Measurements from ENCODE around the gene SEMA3B.

Gene SEMA3B
- total RNA-seq: 1.6 to 5.2 (median 4.6) reads per million in 3 donors

DNA sequence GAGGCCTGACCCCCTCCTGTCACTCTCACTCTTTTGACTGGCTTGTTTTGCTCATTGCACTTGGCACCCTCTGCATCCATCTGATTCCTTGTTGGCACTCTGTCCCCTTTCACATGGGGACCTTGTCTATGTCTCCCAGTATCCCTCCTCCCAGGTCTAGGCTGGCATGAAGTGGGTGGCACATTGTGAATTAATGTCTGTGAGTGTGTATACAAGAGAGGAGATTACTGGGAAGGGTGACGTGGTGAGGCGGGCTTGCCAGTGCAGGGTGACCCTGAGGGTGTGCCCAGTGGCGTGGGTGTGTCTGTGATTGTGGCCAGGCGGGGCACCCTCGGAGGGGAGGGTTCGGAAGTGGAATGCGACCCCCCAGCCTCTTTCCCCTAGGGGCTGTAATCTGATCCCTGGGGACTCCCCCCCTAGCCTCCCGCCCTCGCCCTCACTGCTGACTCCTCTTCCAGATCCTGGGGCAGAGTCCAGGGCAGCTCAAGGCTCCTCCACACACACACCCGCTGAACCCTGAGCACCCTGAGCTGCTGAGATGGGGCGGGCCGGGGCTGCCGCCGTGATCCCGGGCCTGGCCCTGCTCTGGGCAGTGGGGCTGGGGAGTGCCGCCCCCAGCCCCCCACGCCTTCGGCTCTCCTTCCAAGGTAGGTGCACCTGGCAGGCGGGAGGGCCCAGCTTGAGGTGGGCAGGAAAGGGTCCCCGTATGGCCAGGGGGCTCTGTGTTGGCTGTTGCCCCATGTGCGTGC lies at the start of gene SEMA3B:
Gene SEMA3B (plus strand): TSS at position 445 of the 749 bp plus-strand sequence. CDS start 94 bp downstream, at position 539.
- Histone ChIP-seq H3K4me3 (ENCODE audit: insufficient read depth, low read depth, low read length, poor library complexity, severe bottlenecking) (no peak within 1 kb of the TSS), H3K36me3 (ENCODE audit: control insufficient read depth, insufficient read depth, low read length) (no peaks in the 10 kb centered on the region), H3K4me1 (ENCODE audit: control insufficient read depth, insufficient read depth, low read length, poor library complexity, severe bottlenecking) (peaks cover 8% of the 10 kb centered on the region), H3K27me3 (replicated peaks; ENCODE audit: control insufficient read depth, insufficient read depth, low read length, poor library complexity, severe bottlenecking) (peaks cover 14% of the 10 kb centered on the region), H3K9me3 (ENCODE audit: control insufficient read depth, low read length) (no peaks in the 10 kb centered on the region), H3K27ac (ENCODE audit: insufficient read depth, low read length, poor library complexity, severe bottlenecking) (no peak within 1 kb of the TSS)
- no peak for DNase-seq

DNA sequence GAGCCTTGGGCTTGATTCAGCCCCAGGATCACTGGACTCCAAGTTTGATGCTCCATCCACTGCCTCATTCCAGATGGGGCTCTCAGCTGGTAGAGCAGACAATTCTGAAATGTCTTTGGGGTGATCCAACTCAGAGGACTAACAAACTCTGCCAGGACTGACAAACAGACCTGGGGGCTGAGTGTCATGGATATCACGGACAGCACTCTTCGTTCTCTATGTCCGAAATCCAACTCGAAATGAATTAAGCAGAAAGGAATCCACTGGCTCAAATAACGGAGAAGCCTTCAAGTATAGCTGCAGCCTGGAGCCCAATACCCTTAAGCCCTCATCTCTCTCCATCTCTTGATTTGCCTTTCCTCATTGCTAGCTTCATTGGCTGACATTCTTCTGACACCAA lies 49.7 kb upstream of the SEMA3B start:
- DNase-seq: no peak
- no peak overlapping the region for H3K4me3 ChIP-seq (ENCODE audit: insufficient read depth, low read depth, low read length, poor library complexity, severe bottlenecking)
- no peaks in the 10 kb centered on the region for H3K27me3 ChIP-seq (replicated peaks; ENCODE audit: control insufficient read depth, insufficient read depth, low read length, poor library complexity, severe bottlenecking)
- H3K9me3 ChIP-seq (ENCODE audit: control insufficient read depth, low read length): no peaks in the 10 kb centered on the region
- H3K36me3 ChIP-seq (ENCODE audit: control insufficient read depth, insufficient read depth, low read length): no peaks in the 10 kb centered on the region
- H3K27ac ChIP-seq (ENCODE audit: insufficient read depth, low read length, poor library complexity, severe bottlenecking): no peak overlapping the region
- no peaks in the 10 kb centered on the region for H3K4me1 ChIP-seq (ENCODE audit: control insufficient read depth, insufficient read depth, low read length, poor library complexity, severe bottlenecking)

DNA sequence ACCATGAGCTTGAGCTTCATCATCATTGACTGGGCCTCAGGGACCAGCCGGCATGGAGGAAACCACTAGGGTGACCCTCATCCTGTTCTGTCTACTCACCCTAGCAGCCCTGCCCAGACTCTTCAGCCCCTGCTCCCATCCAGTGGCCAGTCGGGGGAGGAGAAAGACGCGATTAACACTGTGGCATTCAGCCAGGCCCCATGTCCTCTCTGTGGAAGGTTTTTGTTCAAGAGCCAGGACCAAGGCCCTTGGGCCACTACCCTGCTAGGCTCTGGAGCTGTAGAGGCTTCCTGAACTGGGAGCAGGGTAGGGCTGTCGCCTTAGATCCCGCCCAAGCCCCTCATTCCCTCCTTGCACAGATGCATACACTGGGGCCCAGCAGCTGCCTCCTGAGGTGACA lies 48.8 kb upstream of the SEMA3B start:
- H3K4me3 ChIP-seq (ENCODE audit: insufficient read depth, low read depth, low read length, poor library complexity, severe bottlenecking): no peak overlapping the region
- DNase-seq: no peak
- H3K36me3 ChIP-seq (ENCODE audit: control insufficient read depth, insufficient read depth, low read length): no peaks in the 10 kb centered on the region
- H3K4me1 ChIP-seq (ENCODE audit: control insufficient read depth, insufficient read depth, low read length, poor library complexity, severe bottlenecking): no peaks in the 10 kb centered on the region
- H3K9me3 ChIP-seq (ENCODE audit: control insufficient read depth, low read length): no peaks in the 10 kb centered on the region
- no peaks in the 10 kb centered on the region for H3K27me3 ChIP-seq (replicated peaks; ENCODE audit: control insufficient read depth, insufficient read depth, low read length, poor library complexity, severe bottlenecking)
- H3K27ac ChIP-seq (ENCODE audit: insufficient read depth, low read length, poor library complexity, severe bottlenecking): no peak overlapping the region

DNA sequence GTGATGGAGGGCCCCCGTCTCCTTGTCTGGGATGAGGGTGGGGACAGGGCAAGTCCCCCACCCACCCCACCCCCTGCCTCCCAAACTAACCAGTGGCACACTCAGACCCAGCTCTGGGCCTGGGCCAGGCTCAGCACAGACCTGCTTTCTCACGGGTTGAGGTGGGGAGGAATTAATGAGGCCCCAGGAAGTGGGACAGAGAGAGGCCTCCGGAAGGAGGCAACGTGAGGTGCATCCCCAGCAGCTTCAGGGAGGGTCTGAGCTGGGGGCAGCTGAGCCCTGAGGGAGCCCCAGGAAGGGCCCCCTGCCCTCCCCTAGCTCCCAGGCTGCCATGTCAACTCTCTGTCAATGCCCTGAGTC lies 47.9 kb upstream of the SEMA3B start:
- H3K9me3 ChIP-seq (ENCODE audit: control insufficient read depth, low read length): no peaks in the 10 kb centered on the region
- H3K4me1 ChIP-seq (ENCODE audit: control insufficient read depth, insufficient read depth, low read length, poor library complexity, severe bottlenecking): peaks cover 3% of the 10 kb centered on the region
- no peak for DNase-seq
- no peaks in the 10 kb centered on the region for H3K27me3 ChIP-seq (replicated peaks; ENCODE audit: control insufficient read depth, insufficient read depth, low read length, poor library complexity, severe bottlenecking)
- H3K36me3 ChIP-seq (ENCODE audit: control insufficient read depth, insufficient read depth, low read length): no peaks in the 10 kb centered on the region
- no peak overlapping the region for H3K4me3 ChIP-seq (ENCODE audit: insufficient read depth, low read depth, low read length, poor library complexity, severe bottlenecking)
- H3K27ac ChIP-seq (ENCODE audit: insufficient read depth, low read length, poor library complexity, severe bottlenecking): no peak overlapping the region

DNA sequence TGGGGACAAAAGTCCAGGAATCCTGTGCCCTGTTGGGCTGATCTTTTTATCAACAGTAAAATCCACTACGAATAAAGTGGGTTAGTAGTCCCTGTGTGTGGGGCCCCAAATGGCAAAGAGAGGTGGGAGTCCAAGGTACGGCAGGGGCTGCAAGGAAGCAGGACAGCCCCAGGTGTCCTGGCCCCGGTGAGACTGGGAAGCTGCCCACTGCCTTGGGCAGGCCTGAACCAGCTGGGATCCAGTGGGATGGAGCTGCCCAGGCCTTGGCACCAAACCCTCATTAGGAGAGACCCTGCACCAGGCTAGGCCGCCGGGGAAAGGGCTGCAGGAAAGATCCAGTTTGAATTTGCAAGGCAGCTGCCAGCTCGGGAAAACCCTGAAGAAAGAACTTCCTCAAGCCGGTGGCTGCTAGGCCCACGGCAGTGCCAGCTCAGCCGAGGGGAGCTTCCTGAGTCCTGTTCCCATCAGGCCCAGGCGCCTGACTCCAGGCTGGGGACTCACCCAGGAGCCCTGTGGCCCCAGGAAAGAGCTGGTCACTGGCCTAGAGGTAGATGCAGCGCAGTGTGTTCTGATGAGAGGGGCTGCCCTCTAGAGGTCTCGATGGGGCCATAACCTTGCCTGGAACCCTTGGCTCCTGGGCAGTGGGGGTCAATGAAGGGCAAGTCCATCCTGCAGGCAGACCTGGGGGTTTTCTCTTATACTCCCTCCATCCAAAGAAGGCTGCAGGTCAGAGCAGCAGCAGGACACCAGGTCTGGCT lies 47.4 kb upstream of the SEMA3B start:
- Histone ChIP-seq H3K27me3 (replicated peaks; ENCODE audit: control insufficient read depth, insufficient read depth, low read length, poor library complexity, severe bottlenecking) (no peaks in the 10 kb centered on the region), H3K9me3 (ENCODE audit: control insufficient read depth, low read length) (no peaks in the 10 kb centered on the region), H3K4me1 (ENCODE audit: control insufficient read depth, insufficient read depth, low read length, poor library complexity, severe bottlenecking) (peaks cover 5% of the 10 kb centered on the region), H3K4me3 (ENCODE audit: insufficient read depth, low read depth, low read length, poor library complexity, severe bottlenecking) (no peak overlapping the region), H3K27ac (ENCODE audit: insufficient read depth, low read length, poor library complexity, severe bottlenecking) (no peak overlapping the region), H3K36me3 (ENCODE audit: control insufficient read depth, insufficient read depth, low read length) (no peaks in the 10 kb centered on the region)
- DNase-seq: no peak

DNA sequence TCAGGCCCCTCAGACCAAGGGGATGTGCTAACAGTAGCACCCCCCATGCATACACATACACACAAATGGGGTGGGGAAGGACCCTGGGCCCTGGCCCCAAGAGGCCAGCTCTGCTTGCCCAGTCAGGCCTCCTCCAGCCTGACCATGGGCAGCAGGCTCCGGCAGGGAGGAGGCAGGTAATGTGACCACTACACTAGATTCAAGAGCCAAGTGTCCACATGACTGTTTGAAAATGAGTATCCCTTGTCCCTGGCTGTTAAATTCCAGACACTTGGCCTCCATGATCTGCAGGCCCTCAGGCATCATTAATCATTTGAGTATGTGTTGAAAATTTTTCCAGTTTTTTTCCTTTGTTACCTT lies 46.8 kb upstream of the SEMA3B start:
- Histone ChIP-seq H3K27me3 (replicated peaks; ENCODE audit: control insufficient read depth, insufficient read depth, low read length, poor library complexity, severe bottlenecking) (no peaks in the 10 kb centered on the region), H3K9me3 (ENCODE audit: control insufficient read depth, low read length) (no peaks in the 10 kb centered on the region)
- DNase-seq: no peak

DNA sequence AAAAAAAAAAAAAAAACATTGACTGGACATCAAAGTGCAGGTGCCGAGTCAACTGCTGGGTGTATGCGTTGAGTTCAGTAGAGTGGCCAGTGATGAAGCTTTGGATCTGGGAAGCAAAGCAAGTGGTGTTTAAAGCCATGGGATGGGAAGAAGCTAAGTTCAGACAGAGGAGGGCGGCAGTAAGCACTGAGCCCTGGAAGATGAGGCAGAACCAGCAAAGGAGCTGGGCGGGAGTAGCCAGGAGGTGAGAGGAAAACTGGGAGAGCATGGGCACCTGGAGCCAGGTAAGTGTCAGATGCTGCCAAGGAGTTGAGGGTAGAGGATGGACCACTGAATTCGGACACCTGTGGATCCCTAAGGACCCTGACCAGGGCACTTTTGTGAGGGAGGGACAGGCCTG lies 44.3 kb upstream of the SEMA3B start:
- Histone ChIP-seq H3K9me3 (ENCODE audit: control insufficient read depth, low read length) (no peaks in the 10 kb centered on the region), H3K27me3 (replicated peaks; ENCODE audit: control insufficient read depth, insufficient read depth, low read length, poor library complexity, severe bottlenecking) (no peaks in the 10 kb centered on the region), H3K36me3 (ENCODE audit: control insufficient read depth, insufficient read depth, low read length) (no peaks in the 10 kb centered on the region), H3K27ac (ENCODE audit: insufficient read depth, low read length, poor library complexity, severe bottlenecking) (no peak overlapping the region), H3K4me1 (ENCODE audit: control insufficient read depth, insufficient read depth, low read length, poor library complexity, severe bottlenecking) (peaks cover 15% of the 10 kb centered on the region), H3K4me3 (ENCODE audit: insufficient read depth, low read depth, low read length, poor library complexity, severe bottlenecking) (no peak overlapping the region)
- no peak for DNase-seq

More for the DNA sequence above, 46.8 kb upstream of the SEMA3B start:
- Histone ChIP-seq H3K4me3 (ENCODE audit: insufficient read depth, low read depth, low read length, poor library complexity, severe bottlenecking) (no peak overlapping the region), H3K27ac (ENCODE audit: insufficient read depth, low read length, poor library complexity, severe bottlenecking) (no peak overlapping the region), H3K4me1 (ENCODE audit: control insufficient read depth, insufficient read depth, low read length, poor library complexity, severe bottlenecking) (peaks cover 10% of the 10 kb centered on the region), H3K36me3 (ENCODE audit: control insufficient read depth, insufficient read depth, low read length) (no peaks in the 10 kb centered on the region)

DNA sequence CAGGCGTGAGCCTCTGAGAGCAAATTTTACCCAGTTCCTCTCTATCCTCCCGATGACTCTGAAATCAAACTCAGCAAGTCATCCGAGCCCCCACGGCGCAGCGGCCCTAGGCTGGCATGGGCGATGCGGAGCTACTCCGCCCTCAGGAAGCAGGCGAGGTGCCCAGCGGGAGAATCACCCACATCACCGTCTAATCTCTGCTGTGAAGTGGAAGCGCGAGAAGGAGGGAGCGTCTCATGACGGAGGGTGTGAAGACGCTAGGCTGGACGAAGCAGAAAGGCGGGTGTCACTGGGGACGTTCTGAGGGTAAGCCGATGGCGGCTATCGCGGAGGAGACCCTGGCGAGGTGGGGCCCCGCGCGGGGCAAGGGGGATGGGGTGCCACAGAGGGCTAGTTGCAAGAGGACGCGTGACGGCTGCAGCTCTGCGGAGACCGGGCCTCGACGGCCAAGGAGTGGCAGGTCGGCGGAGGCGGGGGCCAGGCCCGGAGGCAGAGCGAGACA lies 42.0 kb upstream of the SEMA3B start:
- Histone ChIP-seq H3K27ac (ENCODE audit: insufficient read depth, low read length, poor library complexity, severe bottlenecking) (peak overlapping the region; percentile 69), H3K4me1 (ENCODE audit: control insufficient read depth, insufficient read depth, low read length, poor library complexity, severe bottlenecking) (peaks cover 15% of the 10 kb centered on the region), H3K36me3 (ENCODE audit: control insufficient read depth, insufficient read depth, low read length) (no peaks in the 10 kb centered on the region), H3K4me3 (ENCODE audit: insufficient read depth, low read depth, low read length, poor library complexity, severe bottlenecking) (peak overlapping the region; percentile 75), H3K9me3 (ENCODE audit: control insufficient read depth, low read length) (no peaks in the 10 kb centered on the region), H3K27me3 (replicated peaks; ENCODE audit: control insufficient read depth, insufficient read depth, low read length, poor library complexity, severe bottlenecking) (no peaks in the 10 kb centered on the region)
- peak in 2 of 3 donors; percentile 10 to 38 for DNase-seq

DNA sequence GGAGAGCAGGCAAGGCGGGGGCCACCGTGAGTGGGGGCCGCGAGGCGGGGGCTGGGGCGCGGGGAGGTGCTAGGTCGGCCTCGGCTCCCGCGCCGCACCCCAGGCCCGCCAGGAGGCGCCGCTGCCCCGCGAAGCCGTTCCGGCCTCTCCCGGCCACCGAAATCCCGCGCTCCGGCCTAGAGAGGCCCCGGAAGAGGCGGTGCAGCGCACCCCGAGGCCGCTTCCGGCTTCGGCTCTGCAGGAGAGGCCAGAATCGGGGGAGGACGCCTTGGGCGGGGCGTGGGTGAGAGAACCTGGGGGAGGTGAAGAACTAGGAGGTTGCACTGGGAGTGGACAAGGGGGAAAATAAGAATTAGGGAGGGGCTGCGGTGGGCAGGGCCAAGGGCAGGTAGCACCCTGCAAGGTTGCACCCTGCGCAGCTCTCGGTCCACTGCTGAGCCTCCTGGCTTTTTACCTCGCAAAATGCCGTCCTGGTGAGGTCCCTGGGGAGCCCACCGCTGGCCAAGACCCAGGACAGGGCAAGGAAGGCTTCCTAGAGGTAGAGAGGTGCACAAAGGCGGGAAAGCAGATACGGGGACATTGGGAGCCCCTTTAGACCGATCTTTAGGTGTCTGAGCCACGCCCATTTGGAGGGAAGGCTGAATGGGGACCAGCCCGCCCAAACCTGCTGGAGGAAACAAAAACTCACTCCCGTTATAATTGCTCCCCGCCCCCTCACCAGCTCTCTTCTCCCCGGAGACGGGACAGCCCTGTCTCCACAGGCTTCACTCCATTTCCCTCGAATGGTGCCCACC lies 41.4 kb upstream of the SEMA3B start:
- Histone ChIP-seq H3K4me1 (ENCODE audit: control insufficient read depth, insufficient read depth, low read length, poor library complexity, severe bottlenecking) (peaks cover 15% of the 10 kb centered on the region), H3K9me3 (ENCODE audit: control insufficient read depth, low read length) (no peaks in the 10 kb centered on the region), H3K27me3 (replicated peaks; ENCODE audit: control insufficient read depth, insufficient read depth, low read length, poor library complexity, severe bottlenecking) (no peaks in the 10 kb centered on the region), H3K27ac (ENCODE audit: insufficient read depth, low read length, poor library complexity, severe bottlenecking) (peak overlapping the region; percentile 69), H3K4me3 (ENCODE audit: insufficient read depth, low read depth, low read length, poor library complexity, severe bottlenecking) (peak overlapping the region; percentile 75), H3K36me3 (ENCODE audit: control insufficient read depth, insufficient read depth, low read length) (no peaks in the 10 kb centered on the region)
- peak; percentile 82 to 87 (median 85) for DNase-seq
